AG09319 (cell line): ENCODE measurements around the gene TPRN.

Experiments used
- DNase-seq: peaks from one replicate; pipeline ENCODE4 v3.0.0-alpha.2; 2010; ENCODE audit warnings: low read depth; ENCODE audit errors: extremely low read depth
- CTCF ChIP-seq: IDR thresholded peaks from 2 replicates; pipeline ENCODE4 v1.5.1; 2011; ENCODE audit warnings: low read depth, mild to moderate bottlenecking, inconsistent platforms, low read length, moderate library complexity

Gene TPRN

GRCh38 chr9:137223078-137223970 lies 22.8 kb upstream of the TPRN start:
- DNase-seq: peak; percentile 96
- no peak for TF ChIP-seq CTCF

- no peak for DNase-seq
- TF ChIP-seq CTCF: no peak
These were observed 21.9 kb upstream of the TPRN start, which contains the start of gene RNF208 for GRCh38 chr9:137222190-137223077. Gene RNF208 (minus strand): TSS chr9:137222240. CDS start chr9:137221212, 1,028 bp downstream.

- DNase-seq: no peak
- TF ChIP-seq CTCF: no peak
These were observed 21.1 kb upstream of the TPRN start for GRCh38 chr9:137221506-137222111.

- DNase-seq: no peak
- no peak for TF ChIP-seq CTCF
These were observed 20.6 kb upstream of the TPRN start for GRCh38 chr9:137221095-137221505.

- DNase-seq: no peak
- no peak for TF ChIP-seq CTCF
These were observed 20.0 kb upstream of the TPRN start for GRCh38 chr9:137220317-137221094.

- TF ChIP-seq CTCF: no peak
- no peak for DNase-seq
These were observed 19.3 kb upstream of the TPRN start for GRCh38 chr9:137219757-137220316.
